Stomach (tissue), 9 donors: ENCODE measurements around the gene RPRML. TPM values are rescaled to one million over a fixed set of nuclear protein-coding genes. Genes with fewer than 3 reads are reported as not detected.
"Not testable (repeated sequence)": the region's sequence is repeated elsewhere in the genome, so short reads cannot be mapped to it uniquely, and the experiment has no call there.

Experiments used
- DNase-seq, 2 donors: peaks; one replicate each; pipeline versions ENCODE4 v3.0.0 to v3.0.0-alpha.2; 2013 to 2019
- H3K27ac ChIP-seq, 5 donors: fragments of 200-600 bp in 4 of 5; sonication (generic) in 4 of 5; one replicate each; pipeline ENCODE4 v1.5.1; 2013 to 2019; ENCODE audit warnings: mild to moderate bottlenecking in 1 of 5, moderate library complexity in 1 of 5
- H3K27me3 ChIP-seq, 3 donors: fragments of 200-600 bp; sonication (generic); one replicate each; pipeline ENCODE4 v1.5.1; 2017 to 2019; ENCODE audit warnings: mixed run types in 1 of 3
- H3K36me3 ChIP-seq, 4 donors: fragments of 200-600 bp; sonication (generic); 1 replicate in 3 of 4; 2 replicates in 1 of 4; pipeline ENCODE4 v1.5.1; 2016 to 2019
- H3K4me1 ChIP-seq, 4 donors: fragments of 200-600 bp; sonication (generic); one replicate each; pipeline ENCODE4 v1.5.1; 2016 to 2019
- H3K4me3 ChIP-seq, 4 donors: fragments of 200-600 bp; sonication (generic) in 3 of 4; one replicate each; pipeline ENCODE4 v1.5.1; 2016 to 2019; ENCODE audit warnings: mild to moderate bottlenecking in 1 of 4
- H3K9me3 ChIP-seq, 4 donors: fragments of 200-600 bp; sonication (generic); one replicate each; pipeline ENCODE4 v1.5.1; 2016 to 2019
- CTCF ChIP-seq, 7 experiments: fragments of 450-650 bp in 4 of 7; fragments of 200-600 bp in 3 of 7; sonication (generic) in 3 of 7; IDR thresholded peaks; one replicate each; pipeline ENCODE4 v1.5.1; 2016 to 2019; ENCODE audit warnings: antibody characterized with exemption in 7 of 7, control low read depth in 2 of 7, mild to moderate bottlenecking in 1 of 7
- EP300 ChIP-seq: sonication (generic); formaldehyde crosslinking; IDR thresholded peaks from one replicate; pipeline ENCODE4 v1.6.1; 2017; ENCODE audit warnings: antibody characterized with exemption
- POLR2A ChIP-seq, 4 donors: fragments of 450-650 bp; IDR thresholded peaks; one replicate each; pipeline ENCODE4 v1.6.1; 2016; ENCODE audit warnings: antibody characterized with exemption in 4 of 4, control low read depth in 2 of 4, mild to moderate bottlenecking in 1 of 4, moderate library complexity in 1 of 4
- POLR2AphosphoS5 ChIP-seq, 3 donors: sonication (generic); formaldehyde crosslinking; IDR thresholded peaks; one replicate each; pipeline ENCODE4 v1.6.1; 2016; ENCODE audit warnings: antibody characterized with exemption in 3 of 3
- WGBS, 5 donors: extraction: QIAGEN DNeasy Blood & Tissue Kit in 3 of 5; methylation state at CpG; one replicate each; pipeline versions ENCODE4 v1.1.5 to v1.1.7; 2013 to 2018; 5-methylcytosine and 5-hydroxymethylcytosine counted together
- intact Hi-C: fragments of 100-400 bp; cut with DNase I; formaldehyde crosslinking; loops from one replicate; pipeline ENCODE4 v1.15.1; 2023; ENCODE audit warnings: low total_unique reads
- polyA plus RNA-seq, 3 donors: library from polyadenylated mRNA; stranded (reverse); fragments of 200-250 nt; gene quantifications; one replicate each; pipeline ENCODE4 v1.2.3, GENCODE V29; 2013
- total RNA-seq, 5 donors: library from RNA; depleted of rRNA; stranded (reverse); fragments of >200 nt; gene quantifications; one replicate each; pipeline versions ENCODE4 v1.1.0 to v1.2.3, GENCODE V29; 2014 to 2016
- donor health status: healthy with polysubstance abuse.
- donor health status: Bipolar disorder and iron deficiency.
- donor health status: healthy.

Gene RPRML
- total and polyA plus RNA-seq, 8 donors: 0.37 to 2.4 (median 0.40) TPM; not detected in 5

GRCh38 chr17:46994993-46995392 lies 15.9 kb upstream of the RPRML start:
- intact Hi-C loops: no loop called here
- H3K4me1 ChIP-seq: no peaks in the 10 kb centered on the region
- no peak overlapping the region for H3K27ac ChIP-seq
- no peaks in the 10 kb centered on the region for H3K36me3 ChIP-seq
- no peak overlapping the region for H3K4me3 ChIP-seq
- 85 to 100% (median 90%) methylated on average over 1 to 2 of the region's 2 CpGs for WGBS, 5 donors
- no peaks in the 10 kb centered on the region for H3K9me3 ChIP-seq
- no peak for TF ChIP-seq POLR2AphosphoS5 (IDR thresholded peaks at IDR 0.05)
- TF ChIP-seq POLR2A (IDR thresholded peaks at IDR 0.05): no peak
- TF ChIP-seq CTCF (IDR thresholded peaks at IDR 0.05): no peak
- no peak for TF ChIP-seq EP300
- H3K27me3 ChIP-seq: no peaks in the 10 kb centered on the region
- no peak for DNase-seq

GRCh38 chr17:46991617-46992016 lies 12.6 kb upstream of the RPRML start:
- intact Hi-C loops: no loop called here
- H3K36me3 ChIP-seq: no peaks in the 10 kb centered on the region
- H3K4me1 ChIP-seq: no peaks in the 10 kb centered on the region
- no peaks in the 10 kb centered on the region for H3K9me3 ChIP-seq
- 32 to 56% (median 46%) methylated on average over 1 of the region's 1 CpG for WGBS, 5 donors
- no peak for DNase-seq
- no peaks in the 10 kb centered on the region for H3K27me3 ChIP-seq
- H3K27ac ChIP-seq: no peak overlapping the region
- H3K4me3 ChIP-seq: no peak overlapping the region
- TF ChIP-seq POLR2AphosphoS5 (IDR thresholded peaks at IDR 0.05) (no peak), CTCF (IDR thresholded peaks at IDR 0.05) (no peak), POLR2A (IDR thresholded peaks at IDR 0.05) (no peak), EP300 (no peak)

GRCh38 chr17:46989637-46990431 lies 10.8 kb upstream of the RPRML start:
- DNase-seq: no peak
- no peak for TF ChIP-seq CTCF (IDR thresholded peaks at IDR 0.05)
- no peak for TF ChIP-seq EP300
- TF ChIP-seq POLR2AphosphoS5 (IDR thresholded peaks at IDR 0.05): no peak
- no peak for TF ChIP-seq POLR2A (IDR thresholded peaks at IDR 0.05)
- peaks cover 0 to 9% (median under 1%) of the 10 kb centered on the region in 4 donors for H3K4me1 ChIP-seq
- H3K4me3 ChIP-seq: no peak overlapping the region
- intact Hi-C loops: no loop called here
- no peaks in the 10 kb centered on the region for H3K36me3 ChIP-seq
- 60 to 92% (median 65%) methylated on average over 11 of the region's 11 CpGs for WGBS, 5 donors
- H3K27ac ChIP-seq: no peak overlapping the region
- no peaks in the 10 kb centered on the region for H3K27me3 ChIP-seq
- H3K9me3 ChIP-seq: no peaks in the 10 kb centered on the region

GRCh38 chr17:46987927-46988326 lies 8.9 kb upstream of the RPRML start:
- WGBS, 5 donors: 82 to 94% (median 90%) methylated on average over 5 of the region's 5 CpGs
- H3K27me3 ChIP-seq, intact Hi-C loops, H3K27ac ChIP-seq, H3K4me1 ChIP-seq, H3K4me3 ChIP-seq, DNase-seq, H3K36me3 ChIP-seq, H3K9me3 ChIP-seq: not testable (repeated sequence)

- WGBS, 5 donors: 81 to 90% (median 88%) methylated on average over 7 of the region's 7 CpGs
- intact Hi-C loops: no loop called here
- no peak overlapping the region for H3K4me3 ChIP-seq
Measured at GRCh38 chr17:46986366-46986765, 7.3 kb upstream of the RPRML start.

More at GRCh38 chr17:46986366-46986765, 7.3 kb upstream of the RPRML start:
- H3K9me3 ChIP-seq: no peaks in the 10 kb centered on the region
- H3K4me1 ChIP-seq: peaks cover 0 to 10% (median 3%) of the 10 kb centered on the region in 4 donors
- no peak for TF ChIP-seq POLR2AphosphoS5 (IDR thresholded peaks at IDR 0.05)
- TF ChIP-seq EP300: no peak
- TF ChIP-seq CTCF (IDR thresholded peaks at IDR 0.05): no peak
- no peak for TF ChIP-seq POLR2A (IDR thresholded peaks at IDR 0.05)
- no peak overlapping the region for H3K27ac ChIP-seq
- no peaks in the 10 kb centered on the region for H3K36me3 ChIP-seq
- H3K27me3 ChIP-seq: peaks cover 0 to 9% (median 0%) of the 10 kb centered on the region in 3 donors
- DNase-seq: no peak
